ENCODE data around the gene E4F1. TPM values are rescaled to one million over a fixed set of nuclear protein-coding genes. Genes with fewer than 3 reads are reported as not detected.
A peak's percentile ranks its signal among the peaks of the same experiment; 100 is the strongest.

E4F1 gene
- total RNA-seq, 2 donors from 2014 or later = 24.5 to 29.6 TPM

- H3K9me3 ChIP-seq (ENCODE audit: control insufficient read depth, low read length) = no peaks in the 10 kb centered on the region
- H3K27me3 Mint-ChIP-seq (ENCODE audit: insufficient read depth) = no peaks in the 10 kb centered on the region
- H3K27me3 ChIP-seq (ENCODE audit: control insufficient read depth, insufficient read depth, low read length, poor library complexity, severe bottlenecking) = no peaks in the 10 kb centered on the region
- H3K36me3 ChIP-seq (ENCODE audit: control insufficient read depth, insufficient read depth, low read length) = peaks cover 32% of the 10 kb centered on the region
- no peaks in the 10 kb centered on the region for H3K9me3 Mint-ChIP-seq
- peak; percentile 64 for DNase-seq
- 87 to 91% methylated on average over 10 to 24 of the region's 24 CpGs for WGBS, 2 experiments (ENCODE audit: insufficient coverage in 1 of 2, insufficient read length in 1 of 2)
- H3K4me1 Mint-ChIP-seq = peaks cover 14% of the 10 kb centered on the region
- H3K4me3 ChIP-seq (ENCODE audit: low read length) = no peak within 1 kb of the TSS
- TF ChIP-seq, protein P1, sequence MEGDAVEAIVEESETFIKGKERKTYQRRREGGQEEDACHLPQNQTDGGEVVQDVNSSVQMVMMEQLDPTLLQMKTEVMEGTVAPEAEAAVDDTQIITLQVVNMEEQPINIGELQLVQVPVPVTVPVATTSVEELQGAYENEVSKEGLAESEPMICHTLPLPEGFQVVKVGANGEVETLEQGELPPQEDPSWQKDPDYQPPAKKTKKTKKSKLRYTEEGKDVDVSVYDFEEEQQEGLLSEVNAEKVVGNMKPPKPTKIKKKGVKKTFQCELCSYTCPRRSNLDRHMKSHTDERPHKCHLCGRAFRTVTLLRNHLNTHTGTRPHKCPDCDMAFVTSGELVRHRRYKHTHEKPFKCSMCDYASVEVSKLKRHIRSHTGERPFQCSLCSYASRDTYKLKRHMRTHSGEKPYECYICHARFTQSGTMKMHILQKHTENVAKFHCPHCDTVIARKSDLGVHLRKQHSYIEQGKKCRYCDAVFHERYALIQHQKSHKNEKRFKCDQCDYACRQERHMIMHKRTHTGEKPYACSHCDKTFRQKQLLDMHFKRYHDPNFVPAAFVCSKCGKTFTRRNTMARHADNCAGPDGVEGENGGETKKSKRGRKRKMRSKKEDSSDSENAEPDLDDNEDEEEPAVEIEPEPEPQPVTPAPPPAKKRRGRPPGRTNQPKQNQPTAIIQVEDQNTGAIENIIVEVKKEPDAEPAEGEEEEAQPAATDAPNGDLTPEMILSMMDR (conservative IDR thresholded peaks at IDR 0.05) = no peak
- H3K9ac ChIP-seq (ENCODE audit: extremely low read depth, low read length, poor library complexity, severe bottlenecking) = no peak within 1 kb of the TSS
- peaks cover 34% of the 10 kb centered on the region for H3K36me3 Mint-ChIP-seq (ENCODE audit: low read depth)
- H3K4me1 ChIP-seq (ENCODE audit: control insufficient read depth, insufficient read depth, low read length) = peaks cover 3% of the 10 kb centered on the region
- peak within 1 kb of the TSS; percentile 41 for H3K27ac Mint-ChIP-seq
- no peak within 1 kb of the TSS for H3K27ac ChIP-seq (ENCODE audit: low read depth, low read length)
- no peak within 1 kb of the TSS for H3K4me3 Mint-ChIP-seq
Measured at GRCh38 chr16:2210386-2211365, 12.7 kb upstream of the E4F1 start, which contains the start of gene BRICD5. TSS of gene BRICD5 (minus strand) at chr16:2210863. CDS start at chr16:2210833, 30 bp downstream.

DNA sequence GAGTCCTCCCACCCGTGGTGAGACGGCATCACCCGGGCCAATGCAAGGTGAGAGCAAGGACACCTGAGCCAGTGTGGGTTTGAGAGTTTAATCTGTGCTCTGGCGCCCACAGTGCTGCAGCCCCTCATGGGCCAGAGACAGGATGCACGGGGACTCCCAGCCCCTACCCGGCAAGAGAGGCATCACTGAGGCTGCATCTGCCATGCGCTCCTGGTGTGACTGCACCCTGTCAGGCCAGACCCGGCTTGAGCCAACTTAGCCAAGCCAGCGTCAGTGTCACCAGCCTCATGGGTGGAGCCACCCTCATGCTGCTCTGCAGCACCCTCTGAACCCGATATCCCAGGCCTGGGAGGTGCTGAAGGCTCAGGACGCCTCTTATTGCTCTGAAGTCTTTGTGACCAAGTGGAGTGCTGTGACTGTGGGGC lies 11.5 kb upstream of the E4F1 start:
- no peaks in the 10 kb centered on the region for H3K27me3 Mint-ChIP-seq (ENCODE audit: insufficient read depth)
- Histone ChIP-seq H3K36me3 (ENCODE audit: control insufficient read depth, insufficient read depth, low read length) (peaks cover 32% of the 10 kb centered on the region), H3K27me3 (ENCODE audit: control insufficient read depth, insufficient read depth, low read length, poor library complexity, severe bottlenecking) (no peaks in the 10 kb centered on the region), H3K27ac (ENCODE audit: low read depth, low read length) (no peak overlapping the region), H3K9me3 (ENCODE audit: control insufficient read depth, low read length) (no peaks in the 10 kb centered on the region), H3K4me3 (ENCODE audit: low read length) (no peak overlapping the region), H3K9ac (ENCODE audit: extremely low read depth, low read length, poor library complexity, severe bottlenecking) (no peak overlapping the region), H3K4me1 (ENCODE audit: control insufficient read depth, insufficient read depth, low read length) (peaks cover 3% of the 10 kb centered on the region)
- no peaks in the 10 kb centered on the region for H3K9me3 Mint-ChIP-seq
- H3K4me3 Mint-ChIP-seq = no peak overlapping the region
- TF ChIP-seq, protein P1 (conservative IDR thresholded peaks at IDR 0.05) = no peak
- peaks cover 12% of the 10 kb centered on the region for H3K4me1 Mint-ChIP-seq
- H3K36me3 Mint-ChIP-seq (ENCODE audit: low read depth) = peaks cover 29% of the 10 kb centered on the region
- H3K27ac Mint-ChIP-seq = peak overlapping the region; percentile 41
- DNase-seq = no peak
- 88 to 96% methylated on average over 5 to 11 of the region's 11 CpGs for WGBS, 2 experiments (ENCODE audit: insufficient coverage in 1 of 2, insufficient read length in 1 of 2)

GRCh38 chr16:2212362-2213324 lies 10.7 kb upstream of the E4F1 start:
- Mint-ChIP-seq H3K36me3 (ENCODE audit: low read depth) (peaks cover 22% of the 10 kb centered on the region), H3K4me3 (peak overlapping the region; percentile 65), H3K9me3 (no peaks in the 10 kb centered on the region), H3K27ac (peak overlapping the region; percentile 44), H3K27me3 (ENCODE audit: insufficient read depth) (no peaks in the 10 kb centered on the region), H3K4me1 (peaks cover 12% of the 10 kb centered on the region)
- peak overlapping the region; percentile 86 for H3K4me3 ChIP-seq (ENCODE audit: low read length)
- H3K9me3 ChIP-seq (ENCODE audit: control insufficient read depth, low read length) = no peaks in the 10 kb centered on the region
- TF ChIP-seq, protein P1 (conservative IDR thresholded peaks at IDR 0.05) = no peak
- H3K9ac ChIP-seq (ENCODE audit: extremely low read depth, low read length, poor library complexity, severe bottlenecking) = peak overlapping the region; percentile 44
- peaks cover 30% of the 10 kb centered on the region for H3K36me3 ChIP-seq (ENCODE audit: control insufficient read depth, insufficient read depth, low read length)
- no peak overlapping the region for H3K27ac ChIP-seq (ENCODE audit: low read depth, low read length)
- H3K27me3 ChIP-seq (ENCODE audit: control insufficient read depth, insufficient read depth, low read length, poor library complexity, severe bottlenecking) = no peaks in the 10 kb centered on the region
- H3K4me1 ChIP-seq (ENCODE audit: control insufficient read depth, insufficient read depth, low read length) = peaks cover 3% of the 10 kb centered on the region
- DNase-seq = no peak
- WGBS, 2 experiments (ENCODE audit: insufficient coverage in 1 of 2, insufficient read length in 1 of 2) = 89% methylated on average over 15 to 19 of the region's 19 CpGs

Measured in endodermal cell (in vitro differentiated cells).